Measurements from ENCODE around the gene LAMTOR1. TPM values are rescaled to one million over a fixed set of nuclear protein-coding genes. Genes with fewer than 3 reads are reported as not detected.

Gene LAMTOR1
- total and polyA plus RNA-seq, 2 donors (not counting 3 experiments of a cell fraction or from before 2014, with no cell fraction given) = 95.1 to 174 TPM

GRCh38 chr11:72075109-72075508 is 28.0 kb downstream of the LAMTOR1 start:
- ChIA-PET CTCF (interaction anchor here (1.7 to 6.9 kb wide), 2 partner anchors 31 to 49 kb away, joined by 4 to 46 read pairs; no protein-coding TSS in a partner anchor), POLR2A (interaction anchor here (0.7 kb wide), 1 partner anchor 11 kb away, joined by 4 read pairs; no protein-coding TSS in a partner anchor)
- H3K9me3 ChIP-seq (replicated peaks; ENCODE audit: control insufficient read depth, insufficient read depth, low read length) = no peaks in the 10 kb centered on the region
- TF ChIP-seq GATA2 (IDR thresholded peaks at IDR 0.05; ENCODE audit: insufficient read depth, insufficient read length, low read depth, low read length) = no peak
- TF ChIP-seq POLR2AphosphoS5 (IDR thresholded peaks at IDR 0.05; ENCODE audit: insufficient read depth, low read depth, low read length) = no peak
- no peak for TF ChIP-seq MAX (IDR thresholded peaks at IDR 0.05; ENCODE audit: insufficient read depth, insufficient read length)
- TF ChIP-seq FOS (IDR thresholded peaks at IDR 0.05; ENCODE audit: borderline replicate concordance, insufficient read depth, low read length) = no peak
- TF ChIP-seq CTCF (IDR thresholded peaks at IDR 0.05; ENCODE audit: extremely low read depth in 1 of 2, insufficient read depth in 1 of 2, low read depth in 1 of 2, low read length in 2 of 2) = peak in 1 of 2 donors; percentile 11
- no peak for TF ChIP-seq POLR2A (IDR thresholded peaks at IDR 0.05; ENCODE audit: low read depth, low read length)
- peaks cover 49% of the 10 kb centered on the region for H3K4me1 ChIP-seq (ENCODE audit: control insufficient read depth, extremely low read depth, insufficient read depth, low read length)
- no TSS peak for BruUV-seq (replicated peaks)
- no peak overlapping the region for H3K4me3 ChIP-seq (replicated peaks in 1 of 3; ENCODE audit: insufficient read depth in 1 of 3, low read depth in 1 of 3, low read length in 3 of 3)
- FAIRE-seq (no peak), DNase-seq (ENCODE audit: low read depth, low spot score) (no peak)
- intact Hi-C loops (cut with micrococcal nuclease) = no loop called here
- H3K4me2 ChIP-seq (ENCODE audit: insufficient read depth, low read length) = no peak overlapping the region
- H3K27ac ChIP-seq (ENCODE audit: insufficient read depth, low read depth, low read length) = no peak overlapping the region
- H3K27me3 ChIP-seq (ENCODE audit: control insufficient read depth in 2 of 2, insufficient read depth in 2 of 2, low read length in 2 of 2) = no peaks in the 10 kb centered on the region
- H3K36me3 ChIP-seq (ENCODE audit: control insufficient read depth in 2 of 2, extremely low read depth in 1 of 2, insufficient read depth in 2 of 2, low read length in 2 of 2) = no peaks in the 10 kb centered on the region
- dilution Hi-C loops (cut with MboI; ENCODE audit: extremely low pct_ligation_motif_present, low sequenced_read_pairs) = no loop called here
- H4K20me1 ChIP-seq (replicated peaks; ENCODE audit: control insufficient read depth, extremely low read depth, insufficient read depth, low read length) = no peaks in the 10 kb centered on the region
- no peak overlapping the region for H3K9ac ChIP-seq (replicated peaks; ENCODE audit: extremely low read depth, insufficient read depth, low read length)
- no peaks in the 10 kb centered on the region for H3K9me1 ChIP-seq (replicated peaks; ENCODE audit: control insufficient read depth, extremely low read depth, insufficient read depth, low read length)
- H3K79me2 ChIP-seq (ENCODE audit: control insufficient read depth, insufficient read depth, low read length) = peaks cover 87% of the 10 kb centered on the region
- no peak overlapping the region for H2AFZ ChIP-seq (ENCODE audit: low read depth, low read length)
